Measurements from ENCODE around the gene OVCH1.
"Not testable (repeated sequence)": the region's sequence is repeated elsewhere in the genome, so short reads cannot be mapped to it uniquely, and the experiment has no call there.

OVCH1 gene

GRCh38 chr12:29486972-29487371, 10.5 kb downstream of the OVCH1 start:
- no peak for DNase-seq

- DNase-seq: no peak
Observed at GRCh38 chr12:29463198-29463597, 34.3 kb downstream of the OVCH1 start.

- no peak for DNase-seq
Observed at GRCh38 chr12:29460082-29460481, 37.4 kb downstream of the OVCH1 start.

- no peak for DNase-seq
Observed at GRCh38 chr12:29455087-29455486, 42.4 kb downstream of the OVCH1 start.

- no peak for DNase-seq
Observed at GRCh38 chr12:29451888-29452287, 45.6 kb downstream of the OVCH1 start.

GRCh38 chr12:29448157-29448556, 49.3 kb downstream of the OVCH1 start:
- no peak for DNase-seq

DNA sequence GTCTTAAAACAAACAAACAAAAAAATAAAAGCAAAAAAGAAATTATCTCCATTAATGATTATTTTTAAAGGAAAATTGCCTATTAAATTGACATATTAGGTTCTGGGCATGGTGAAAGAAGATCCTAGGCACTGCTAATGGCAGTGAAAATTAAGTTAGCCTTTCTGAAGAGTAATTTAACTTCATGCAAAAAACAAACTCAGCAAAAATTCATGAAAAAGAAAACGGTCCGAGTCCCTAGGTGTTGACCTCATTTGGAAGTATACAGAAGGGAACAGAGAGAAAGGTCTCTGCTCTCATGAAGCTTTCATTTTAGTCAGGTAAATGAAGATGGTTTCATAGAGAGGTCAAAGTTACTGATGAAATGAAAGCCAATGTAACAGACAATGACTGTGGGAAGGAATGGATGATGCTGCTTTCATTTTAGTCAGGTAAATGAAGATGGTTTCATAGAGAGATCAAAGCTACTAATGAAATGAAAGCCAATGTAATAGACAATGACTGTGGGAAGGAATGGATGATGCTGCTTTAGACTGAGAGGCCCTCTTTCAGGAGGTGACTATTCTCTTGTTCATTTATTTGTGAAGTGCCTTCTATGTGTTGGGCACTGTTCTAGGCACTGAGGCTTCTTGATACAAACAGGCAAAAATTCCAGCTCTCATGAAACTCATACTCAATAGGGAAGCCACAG, 50.1 kb downstream of the OVCH1 start:
- no peak for DNase-seq

GRCh38 chr12:29439506-29439905, 58.0 kb downstream of the OVCH1 start:
- no peak for DNase-seq

DNA sequence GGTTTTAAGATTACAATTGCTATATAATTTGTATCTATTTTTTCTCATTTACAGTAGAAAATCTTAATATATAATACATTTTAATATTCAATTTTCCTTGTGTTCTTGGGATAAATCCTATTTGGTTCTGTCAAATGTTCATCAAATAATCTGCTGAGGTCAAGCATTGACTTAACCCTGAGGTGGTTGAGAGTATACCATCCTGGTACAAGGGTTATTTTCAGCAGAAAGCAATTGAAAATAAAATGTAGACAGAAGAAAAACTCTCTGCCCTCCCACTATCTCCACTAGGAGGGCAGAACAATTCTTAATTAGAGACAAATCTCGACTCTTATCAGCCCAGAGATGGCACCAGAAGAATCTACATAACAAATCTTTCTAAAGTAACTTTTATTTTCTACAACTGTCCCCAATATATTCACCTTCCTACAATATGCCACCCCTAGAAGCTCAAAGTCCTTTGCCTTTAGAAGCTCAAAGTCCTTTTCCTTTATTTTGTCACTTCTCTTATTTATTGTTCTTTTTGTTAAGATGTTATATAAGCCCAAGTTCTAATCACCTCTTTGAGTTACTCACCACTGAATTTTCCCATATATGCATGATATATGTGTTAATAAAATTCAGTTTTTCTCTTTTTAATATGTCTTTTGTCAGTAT, 58.6 kb downstream of the OVCH1 start:
- no peak for DNase-seq

GRCh38 chr12:29437575-29437974, 59.9 kb downstream of the OVCH1 start:
- no peak for DNase-seq

- DNase-seq: not testable (repeated sequence)
Observed at GRCh38 chr12:29436815-29437214, 60.7 kb downstream of the OVCH1 start.

- no peak for DNase-seq
Observed at GRCh38 chr12:29431513-29431912, 66.0 kb downstream of the OVCH1 start.

- DNase-seq: no peak
Observed at GRCh38 chr12:29430716-29431044, 66.8 kb downstream of the OVCH1 start.

- DNase-seq: no peak
Observed at GRCh38 chr12:29429999-29430715, 67.3 kb downstream of the OVCH1 start.

- peak; percentile 63 for DNase-seq
Observed at GRCh38 chr12:29428633-29429032, 68.9 kb downstream of the OVCH1 start.

DNA sequence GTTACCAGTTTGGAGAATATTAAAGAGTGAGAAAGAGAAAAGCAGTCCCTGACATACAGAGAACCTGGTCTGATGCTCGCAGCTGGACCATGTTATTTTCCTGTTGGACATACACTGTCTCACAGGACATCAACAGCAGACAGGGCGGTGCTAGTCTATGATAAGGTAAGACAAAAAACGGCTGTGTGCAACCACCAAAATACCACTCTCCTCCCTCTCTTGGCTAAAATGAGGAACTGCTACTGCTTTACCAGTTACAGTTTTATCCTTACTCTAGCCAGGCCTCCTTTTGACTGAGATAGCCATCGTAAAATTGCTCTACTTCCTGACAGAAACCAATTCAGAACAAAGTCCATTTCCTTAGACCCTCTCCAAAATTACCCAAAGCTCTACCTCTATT, 69.5 kb downstream of the OVCH1 start:
- DNase-seq: no peak

DNA sequence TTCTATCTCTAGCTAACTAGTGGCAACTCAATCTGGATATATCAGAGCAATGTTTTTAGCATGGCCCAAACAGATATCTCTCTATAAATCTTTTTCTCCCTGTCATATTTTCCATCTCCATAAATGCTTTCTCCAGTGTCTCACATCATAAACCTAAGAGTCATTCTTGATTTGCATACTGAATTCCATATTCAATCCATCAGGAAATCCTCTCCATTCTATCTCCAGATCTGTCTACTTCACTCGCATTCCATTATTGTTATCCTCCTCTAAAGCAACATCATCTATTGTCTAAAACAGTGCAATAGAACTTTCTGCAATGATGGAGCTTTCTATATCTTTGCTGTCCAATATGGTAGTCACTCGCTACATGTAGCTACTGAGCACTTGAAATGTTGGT, 71.0 kb downstream of the OVCH1 start:
- no peak for DNase-seq

DNA sequence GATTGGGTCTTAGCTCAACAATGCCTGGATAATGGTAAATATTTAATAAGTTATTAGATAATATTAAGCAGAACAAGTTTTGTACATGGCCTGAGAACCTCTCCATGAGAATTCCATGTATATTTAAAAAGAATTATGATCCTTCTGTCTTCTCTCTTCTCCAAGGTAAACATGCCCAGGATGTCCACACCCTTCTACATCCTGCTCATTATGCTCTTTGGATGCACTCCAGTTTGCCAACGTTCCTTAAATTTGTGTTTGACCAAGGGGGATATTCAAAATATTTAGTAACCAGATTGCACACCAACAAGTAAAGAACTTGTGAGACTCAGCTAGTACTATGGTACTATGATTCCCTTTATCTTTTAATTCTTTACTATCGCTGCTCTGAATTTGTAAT, 71.8 kb downstream of the OVCH1 start:
- no peak for DNase-seq

GRCh38 chr12:29416748-29417147, 80.7 kb downstream of the OVCH1 start:
- DNase-seq: no peak

DNA sequence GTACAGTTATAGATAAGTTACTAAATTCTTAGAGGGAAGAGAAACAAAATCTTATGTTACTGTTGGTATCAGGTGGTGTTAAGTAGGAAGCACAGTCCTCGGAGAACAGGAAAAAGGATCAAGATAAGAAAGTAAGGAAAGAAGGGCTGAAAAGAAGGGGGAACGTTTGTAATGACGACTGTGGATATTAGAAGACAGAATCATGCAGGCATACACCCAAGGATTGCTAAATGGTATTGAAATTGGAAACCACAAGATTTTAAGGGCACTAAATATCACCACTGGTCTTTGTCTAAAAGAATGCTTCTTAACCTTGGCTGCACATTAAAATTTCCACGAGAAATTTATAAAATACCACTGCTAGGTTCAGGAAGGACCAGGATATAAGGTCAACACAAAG, 82.4 kb downstream of the OVCH1 start:
- no peak for DNase-seq

GRCh38 chr12:29414368-29414767, 83.1 kb downstream of the OVCH1 start:
- no peak for DNase-seq

GRCh38 chr12:29405561-29405960, 91.9 kb downstream of the OVCH1 start:
- no peak for DNase-seq

- no peak for DNase-seq
Observed at GRCh38 chr12:29403991-29404390, 93.5 kb downstream of the OVCH1 start.

DNA sequence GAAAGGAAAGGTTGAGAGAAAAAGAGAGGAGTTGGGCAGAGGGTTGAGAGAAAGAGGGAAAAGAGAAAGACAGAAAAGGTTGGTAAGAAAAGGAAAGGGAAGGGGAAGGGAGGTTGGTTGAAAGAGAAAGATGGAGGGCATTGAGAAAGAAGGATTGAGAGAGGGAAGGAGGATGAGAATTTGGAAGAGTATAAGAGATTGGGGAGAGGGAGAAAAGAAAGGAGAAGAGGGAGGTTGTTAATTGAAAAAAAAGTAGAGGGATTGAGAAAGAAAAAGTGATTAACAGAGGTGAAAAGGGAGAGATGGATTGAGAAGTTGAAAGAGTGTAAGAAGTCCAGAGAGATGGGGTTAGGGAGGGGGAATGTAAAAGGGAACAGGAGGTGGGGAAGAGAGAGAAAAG, 95.0 kb downstream of the OVCH1 start:
- DNase-seq: no peak

Data from EL (cell line).